Measurements from ENCODE around the gene DMRTB1.
"Not testable (repeated sequence)": the region's sequence is repeated elsewhere in the genome, so short reads cannot be mapped to it uniquely, and the experiment has no call there.

The DMRTB1 gene

DNA sequence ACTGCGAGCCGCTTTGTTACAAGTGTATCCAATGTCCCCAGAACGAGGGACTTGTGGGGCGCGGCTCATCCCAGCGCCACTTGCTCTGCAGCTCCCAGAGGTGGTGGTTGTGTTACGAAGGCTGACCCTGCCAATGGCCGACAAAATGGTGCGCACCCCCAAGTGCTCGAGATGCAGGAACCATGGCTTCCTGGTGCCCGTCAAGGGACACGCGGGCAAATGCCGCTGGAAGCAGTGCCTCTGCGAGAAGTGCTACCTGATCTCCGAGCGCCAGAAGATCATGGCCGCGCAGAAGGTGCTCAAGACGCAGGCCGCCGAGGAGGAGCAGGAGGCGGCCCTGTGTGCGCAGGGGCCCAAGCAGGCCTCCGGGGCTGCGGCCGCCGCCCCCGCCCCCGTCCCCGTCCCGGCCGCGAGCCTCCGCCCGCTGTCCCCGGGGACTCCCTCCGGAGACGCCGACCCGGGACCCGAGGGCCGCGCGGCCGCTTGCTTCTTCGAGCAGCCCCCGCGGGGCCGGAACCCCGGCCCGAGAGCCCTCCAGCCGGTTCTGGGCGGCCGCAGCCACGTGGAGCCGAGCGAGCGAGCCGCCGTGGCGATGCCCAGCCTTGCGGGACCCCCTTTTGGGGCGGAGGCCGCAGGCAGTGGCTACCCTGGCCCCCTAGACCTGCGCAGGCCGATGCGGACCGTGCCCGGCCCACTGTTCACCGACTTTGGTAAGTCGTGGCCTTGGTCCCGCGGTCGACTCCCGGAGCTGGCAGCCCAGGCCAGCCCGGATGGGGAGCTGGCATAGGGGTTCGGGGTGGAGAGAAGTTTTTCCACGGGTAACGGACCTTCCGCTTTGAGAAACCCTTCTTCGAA, at the start of gene DMRTB1:
Gene DMRTB1, plus strand, starts transcription at position 79 of the 855 bp plus-strand sequence. Its CDS starts 55 bp downstream, at position 134.
- FAIRE-seq: no peak

GRCh38 chr1:53409695-53410094, 49.5 kb upstream of the DMRTB1 start:
- FAIRE-seq: no peak

DNA sequence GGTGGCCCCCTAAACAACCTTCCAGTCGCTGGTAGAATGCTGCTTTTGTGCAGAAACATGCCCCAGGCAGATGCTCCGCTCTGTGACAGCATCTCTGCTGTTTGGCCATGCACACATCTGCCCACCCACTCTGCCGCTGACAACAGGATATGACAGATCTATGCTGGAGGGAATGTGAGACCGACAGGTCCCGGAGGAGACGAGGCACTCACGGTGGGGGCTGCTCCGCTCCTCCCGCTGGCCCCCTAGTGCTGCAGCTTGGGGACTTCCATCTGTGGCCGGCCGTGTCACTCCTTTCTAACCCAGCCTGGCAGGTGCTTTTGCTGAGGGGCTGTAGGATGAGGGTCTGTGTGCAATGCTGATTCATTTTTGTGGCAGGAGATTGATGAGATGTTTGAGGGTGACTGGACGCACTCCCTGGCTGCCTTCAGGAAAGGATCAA, 49.1 kb upstream of the DMRTB1 start:
- FAIRE-seq: no peak

- no peak for FAIRE-seq
Observed at GRCh38 chr1:53410701-53411100, 48.5 kb upstream of the DMRTB1 start.

DNA sequence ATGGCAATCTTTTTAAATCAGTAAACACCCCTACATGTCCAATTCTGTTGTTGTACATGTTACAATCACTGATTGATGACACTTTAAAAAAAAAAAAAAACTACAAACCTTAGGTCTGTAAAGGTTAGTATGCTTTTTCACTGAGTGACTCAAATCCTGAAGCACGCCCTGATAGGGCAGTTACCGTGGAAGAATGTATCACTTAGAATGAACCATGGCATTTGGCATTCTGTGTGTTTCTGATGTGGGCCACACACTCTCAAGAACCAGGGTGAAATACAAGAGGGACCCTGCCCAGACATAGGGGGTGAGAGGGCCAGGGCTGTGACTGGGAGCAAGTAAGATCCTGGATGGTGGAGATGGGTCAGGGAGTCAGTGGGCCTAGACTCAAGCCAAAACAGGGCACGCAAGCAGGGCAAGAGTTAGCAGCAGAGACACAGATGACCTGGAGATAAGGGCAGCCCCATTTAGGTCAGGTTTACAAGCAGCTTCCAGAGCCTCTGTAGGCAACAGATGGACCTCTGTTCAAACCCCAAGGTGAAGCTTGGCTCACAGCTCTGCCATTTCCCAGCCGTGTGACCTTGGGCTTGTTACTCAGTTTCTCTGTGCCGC, 47.6 kb upstream of the DMRTB1 start:
- no peak for FAIRE-seq

DNA sequence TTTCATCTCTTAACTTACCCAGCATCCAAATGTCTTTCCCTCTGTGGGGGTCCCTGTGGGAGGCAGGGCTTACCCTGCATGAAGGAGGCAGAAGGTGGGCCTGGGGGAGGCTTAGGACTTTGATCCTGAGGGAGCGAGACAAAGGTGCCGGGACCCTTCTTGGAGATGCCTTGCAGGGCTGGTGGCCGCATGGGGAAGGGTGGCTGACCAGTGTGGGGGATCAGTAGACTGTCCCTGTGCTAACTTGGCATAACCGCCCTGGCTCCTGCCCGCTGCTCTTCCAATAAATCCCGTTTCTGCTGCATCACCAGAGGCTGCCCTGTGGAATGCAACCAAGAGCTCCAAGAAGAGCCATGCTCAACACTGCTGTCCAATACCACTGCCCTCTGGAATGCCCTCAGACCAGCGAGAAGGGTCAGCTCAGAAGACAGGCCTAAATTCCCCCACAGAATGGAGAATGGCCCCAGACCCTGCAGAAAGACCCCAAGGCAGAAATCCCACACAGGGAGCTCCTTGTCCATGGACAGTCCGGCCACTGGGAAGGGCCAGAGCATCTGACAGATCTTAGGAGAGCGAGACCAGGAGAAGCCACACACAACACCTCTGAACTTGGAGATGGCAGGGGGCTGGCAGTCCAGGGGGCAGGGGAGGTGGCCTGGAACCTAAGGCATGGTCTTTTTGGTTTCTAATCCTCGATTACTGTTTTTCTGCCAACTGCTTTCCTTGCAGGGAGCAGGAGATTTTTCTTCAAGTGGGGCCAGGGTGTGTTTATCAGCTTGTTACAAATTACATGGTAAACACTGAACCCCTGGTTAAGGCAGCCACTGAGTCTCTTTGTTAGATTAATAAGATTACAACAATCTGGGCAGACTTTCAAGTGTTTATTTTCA, 46.7 kb upstream of the DMRTB1 start:
- FAIRE-seq: no peak

DNA sequence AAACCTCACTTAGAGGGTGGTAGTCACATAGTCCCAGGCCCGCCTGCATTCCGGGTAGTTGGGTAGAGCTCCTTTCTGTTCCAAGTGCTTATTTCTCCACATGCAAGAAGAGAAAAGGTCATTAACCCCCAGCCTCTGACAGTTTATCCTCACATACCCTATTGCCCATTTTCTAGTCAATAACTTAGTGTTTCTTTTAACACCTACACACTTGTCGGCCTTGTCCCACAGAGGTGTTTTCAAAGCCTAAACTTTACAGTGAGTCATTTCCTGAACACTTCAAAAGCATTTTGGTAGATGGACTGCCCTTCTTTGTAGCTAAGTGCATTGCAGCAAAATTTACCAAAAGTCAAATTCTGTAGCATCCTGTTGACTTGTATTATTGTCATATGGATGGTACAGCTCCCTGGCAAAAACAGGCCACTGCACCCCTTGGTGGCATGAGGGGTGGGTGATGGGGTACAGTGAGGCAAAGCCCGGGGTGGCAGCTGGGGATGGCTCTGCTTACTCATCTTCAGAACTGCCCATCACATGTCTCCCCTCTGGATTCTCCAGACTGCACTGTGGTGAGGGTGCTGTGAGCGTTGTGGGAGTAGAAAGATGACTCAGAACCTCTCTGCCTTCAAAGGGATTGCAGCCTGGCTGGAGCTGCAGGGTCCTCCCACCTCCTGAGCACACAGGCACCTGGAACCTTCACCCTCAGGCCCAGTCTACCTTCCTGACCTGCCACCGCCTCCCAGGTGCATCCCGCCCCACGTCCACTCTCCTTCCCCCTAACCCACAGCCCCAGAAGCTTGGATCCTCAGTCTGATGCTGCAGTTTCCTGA, 45.8 kb upstream of the DMRTB1 start:
- FAIRE-seq: no peak

DNA sequence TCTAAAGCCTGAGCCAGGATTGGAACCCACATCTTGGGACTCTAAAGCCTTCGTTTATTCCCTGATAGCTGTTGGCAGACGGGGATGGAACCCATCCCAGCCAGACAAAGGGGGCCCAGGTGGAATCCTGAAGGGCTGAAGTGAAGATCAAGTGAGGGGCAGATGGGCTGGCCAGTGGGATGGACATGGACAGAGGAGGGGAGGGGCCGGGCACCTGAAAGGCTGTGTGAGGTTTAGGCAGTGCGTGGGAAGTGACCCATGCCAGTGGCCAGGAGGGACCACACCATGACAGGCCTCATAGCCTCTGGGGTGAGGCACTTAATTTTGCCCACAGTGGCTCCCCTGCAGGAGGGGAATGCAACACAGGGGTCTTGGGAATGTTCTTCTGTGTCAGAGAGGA, 44.6 kb upstream of the DMRTB1 start:
- no peak for FAIRE-seq

- FAIRE-seq: no peak
Observed at GRCh38 chr1:53415432-53415831, 43.8 kb upstream of the DMRTB1 start.

- no peak for FAIRE-seq
Observed at GRCh38 chr1:53416269-53416813, 42.9 kb upstream of the DMRTB1 start.

DNA sequence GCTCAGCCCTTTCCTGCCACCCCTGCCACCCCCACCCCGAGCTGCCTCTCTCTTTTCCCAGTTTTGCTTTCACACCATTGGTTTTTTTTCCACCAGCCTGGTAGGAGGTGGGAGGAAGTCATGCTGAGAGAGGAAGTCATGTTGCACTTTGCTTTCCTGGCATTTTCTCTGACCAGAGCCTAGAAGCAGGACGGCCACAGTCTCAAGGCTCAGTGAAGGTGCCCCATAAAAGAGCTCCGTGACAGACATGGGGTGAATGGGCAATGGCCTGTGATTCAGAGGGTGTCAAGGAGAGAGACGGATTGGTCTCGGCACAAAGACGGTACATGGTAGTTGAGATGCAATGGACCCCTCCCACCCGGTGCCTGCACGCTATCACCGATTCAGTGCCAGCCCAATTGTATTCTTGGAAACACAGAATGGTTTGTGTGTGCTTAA, 42.1 kb upstream of the DMRTB1 start:
- no peak for FAIRE-seq

- FAIRE-seq: no peak
Observed at GRCh38 chr1:53419034-53419433, 40.2 kb upstream of the DMRTB1 start.

GRCh38 chr1:53420341-53420740, 38.9 kb upstream of the DMRTB1 start:
- FAIRE-seq: no peak

- no peak for FAIRE-seq
Observed at GRCh38 chr1:53421208-53421607, 38.0 kb upstream of the DMRTB1 start.

DNA sequence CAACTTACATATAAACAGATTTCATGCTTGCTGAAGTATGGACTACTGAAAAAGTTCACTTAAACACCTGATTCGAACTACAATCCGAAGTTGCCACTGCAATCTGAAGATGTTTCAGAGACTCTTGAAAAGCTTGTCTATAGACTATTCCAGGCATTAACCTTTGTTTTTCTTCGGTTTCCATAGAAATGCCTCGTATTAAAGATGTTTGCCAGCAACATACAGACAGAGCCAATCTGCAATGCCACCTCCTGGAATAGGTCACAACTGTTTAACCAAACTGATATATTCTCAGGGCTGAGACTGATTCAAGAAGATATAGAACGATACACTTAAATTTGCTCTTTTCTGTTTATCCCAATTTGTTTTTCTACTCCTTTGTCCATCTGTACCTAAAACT, 28.9 kb upstream of the DMRTB1 start:
- FAIRE-seq: no peak

- FAIRE-seq: no peak
Observed at GRCh38 chr1:53430779-53431178, 28.4 kb upstream of the DMRTB1 start.

- no peak for FAIRE-seq
Observed at GRCh38 chr1:53431244-53431643, 28.0 kb upstream of the DMRTB1 start.

DNA sequence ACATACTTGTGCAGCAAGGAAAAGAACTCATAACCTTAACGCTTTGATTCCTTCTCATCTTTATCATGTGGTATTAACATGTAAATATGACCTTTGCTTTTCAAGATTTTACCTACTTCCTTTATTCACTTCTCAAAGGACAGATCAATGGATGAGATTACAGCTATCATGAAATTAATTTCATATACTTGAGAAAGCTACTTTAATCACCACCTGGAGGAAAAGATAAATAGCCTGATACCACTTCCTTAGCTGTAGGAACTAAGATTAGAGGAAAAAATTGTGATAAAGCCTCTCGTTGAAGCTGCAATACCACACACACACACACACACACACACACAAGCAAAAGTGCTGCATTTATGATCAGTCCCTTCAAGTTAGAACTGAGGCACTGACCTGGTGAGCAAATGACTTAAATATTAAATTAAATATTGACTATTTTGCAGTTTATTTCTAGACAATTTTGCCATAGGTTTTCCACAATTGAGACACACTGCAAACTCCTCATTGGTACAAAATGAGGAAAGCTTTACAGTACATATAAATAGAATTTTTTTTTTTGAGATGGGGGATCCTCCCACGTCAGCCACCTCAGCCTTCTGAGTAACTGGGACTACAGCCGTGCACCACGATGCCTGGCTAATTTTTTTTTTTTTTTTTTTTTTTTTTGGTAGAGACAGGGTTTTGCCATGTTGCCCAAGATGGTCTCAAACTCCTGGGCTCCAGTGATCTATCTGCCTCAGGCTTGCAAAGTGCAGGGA, 27.2 kb upstream of the DMRTB1 start:
- no peak for FAIRE-seq

DNA sequence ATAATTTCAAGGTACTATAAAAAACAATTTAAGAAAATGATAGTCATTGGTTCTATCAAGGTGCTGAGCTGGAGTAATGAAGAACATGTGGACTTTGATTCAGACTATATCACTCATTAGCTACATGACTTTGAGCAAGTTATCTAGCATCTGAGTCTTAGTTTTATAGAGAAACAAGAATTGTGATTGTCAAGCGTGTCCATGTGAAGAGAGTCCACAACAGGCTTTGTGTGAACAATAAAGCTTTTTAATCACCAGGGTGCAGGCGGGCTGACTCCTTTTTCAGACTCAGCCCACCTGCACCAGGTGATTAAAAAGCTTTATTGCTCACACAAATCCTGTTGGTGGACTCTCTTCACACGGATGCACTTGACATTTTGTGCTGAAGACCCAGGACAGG, 26.6 kb upstream of the DMRTB1 start:
- FAIRE-seq: no peak

GRCh38 chr1:53434405-53435007, 24.7 kb upstream of the DMRTB1 start:
- not testable (repeated sequence) for FAIRE-seq

- FAIRE-seq: no peak
Observed at GRCh38 chr1:53435151-53435550, 24.0 kb upstream of the DMRTB1 start.

Data from A204.1 (cell line).